Lower leg skin (tissue), 3 donors: ENCODE data around the gene MAPT.

Source experiments
- POLR2A ChIP-seq, 2 donors: fragments of 450-650 bp; IDR thresholded peaks; one replicate each; pipeline ENCODE4 v1.6.1; 2016 to 2017; ENCODE audit warnings: antibody characterized with exemption in 2 of 2, mild to moderate bottlenecking in 1 of 2, moderate library complexity in 1 of 2
- TF ChIP-seq, protein P1 (sequence below), 3 donors: fragments of 450-650 bp; IDR thresholded peaks; one replicate each; pipeline ENCODE4 v1.5.1; 2016; ENCODE audit warnings: antibody characterized with exemption in 3 of 3, mild to moderate bottlenecking in 3 of 3, moderate library complexity in 2 of 3

DNA sequence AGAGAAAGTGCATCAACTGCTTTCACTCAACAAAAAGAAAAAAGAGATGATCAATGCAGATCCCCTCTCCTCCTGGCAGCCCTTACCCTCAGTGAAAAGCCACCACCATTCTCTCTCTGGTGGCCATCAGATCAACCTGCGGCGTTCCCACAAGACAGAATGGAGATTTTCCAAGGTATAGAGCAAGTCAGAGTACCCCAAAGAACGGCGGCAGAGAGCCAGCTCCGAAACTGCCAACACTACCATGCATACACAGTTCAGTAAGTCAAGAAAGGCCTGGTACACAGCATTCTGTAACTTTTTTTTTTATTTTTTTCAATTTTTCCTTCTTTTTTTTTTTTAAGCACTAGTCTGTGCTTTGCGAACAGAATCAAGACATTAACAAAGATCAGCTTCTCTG is 135.3 kb downstream of the MAPT start:
- TF ChIP-seq, protein P1, sequence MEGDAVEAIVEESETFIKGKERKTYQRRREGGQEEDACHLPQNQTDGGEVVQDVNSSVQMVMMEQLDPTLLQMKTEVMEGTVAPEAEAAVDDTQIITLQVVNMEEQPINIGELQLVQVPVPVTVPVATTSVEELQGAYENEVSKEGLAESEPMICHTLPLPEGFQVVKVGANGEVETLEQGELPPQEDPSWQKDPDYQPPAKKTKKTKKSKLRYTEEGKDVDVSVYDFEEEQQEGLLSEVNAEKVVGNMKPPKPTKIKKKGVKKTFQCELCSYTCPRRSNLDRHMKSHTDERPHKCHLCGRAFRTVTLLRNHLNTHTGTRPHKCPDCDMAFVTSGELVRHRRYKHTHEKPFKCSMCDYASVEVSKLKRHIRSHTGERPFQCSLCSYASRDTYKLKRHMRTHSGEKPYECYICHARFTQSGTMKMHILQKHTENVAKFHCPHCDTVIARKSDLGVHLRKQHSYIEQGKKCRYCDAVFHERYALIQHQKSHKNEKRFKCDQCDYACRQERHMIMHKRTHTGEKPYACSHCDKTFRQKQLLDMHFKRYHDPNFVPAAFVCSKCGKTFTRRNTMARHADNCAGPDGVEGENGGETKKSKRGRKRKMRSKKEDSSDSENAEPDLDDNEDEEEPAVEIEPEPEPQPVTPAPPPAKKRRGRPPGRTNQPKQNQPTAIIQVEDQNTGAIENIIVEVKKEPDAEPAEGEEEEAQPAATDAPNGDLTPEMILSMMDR (IDR thresholded peaks at IDR 0.05), result no peak
- TF ChIP-seq POLR2A (IDR thresholded peaks at IDR 0.05), result no peak
